SU-DHL-6 (cell line): ENCODE results near the gene STIL.

Source experiments
- EZH2phosphoT487 ChIP-seq: fragments of 200-600 bp; sonication (generic), shearing (Covaris generic); conservative IDR thresholded peaks from 2 replicates; pipeline ENCODE4 v1.6.1; 2018; ENCODE audit warnings: mild to moderate bottlenecking, antibody characterized with exemption, low read length, moderate library complexity, mixed read lengths
- TF ChIP-seq, protein P1 (sequence below): fragments of 200-600 bp; sonication (generic); IDR thresholded peaks from one replicate; pipeline ENCODE4 v1.5.1; 2017; ENCODE audit warnings: antibody characterized with exemption, mild to moderate bottlenecking, low read length, moderate library complexity; ENCODE audit not compliant: insufficient read depth, poor library complexity, severe bottlenecking

DNA sequence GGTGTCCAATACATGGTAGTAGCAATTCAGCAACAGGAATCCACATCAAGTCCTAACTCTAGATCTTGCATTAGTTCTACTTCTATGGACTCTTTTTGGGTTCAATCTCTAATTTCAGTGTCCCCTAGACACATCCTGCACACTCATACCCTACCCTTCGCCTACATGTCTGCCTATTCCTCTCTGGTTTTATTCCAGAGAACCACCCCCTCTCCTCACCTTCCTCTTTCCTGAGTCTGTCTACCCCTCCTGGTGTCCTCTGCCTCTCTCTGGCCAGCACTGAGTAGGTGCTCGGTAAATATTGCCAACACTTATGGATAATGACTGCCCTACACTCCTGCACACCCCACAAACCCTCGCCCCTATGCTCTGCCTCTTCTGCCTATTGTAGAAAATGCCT is 91.5 kb downstream of the STIL start:
- TF ChIP-seq EZH2phosphoT487: no peak
- TF ChIP-seq, protein P1, sequence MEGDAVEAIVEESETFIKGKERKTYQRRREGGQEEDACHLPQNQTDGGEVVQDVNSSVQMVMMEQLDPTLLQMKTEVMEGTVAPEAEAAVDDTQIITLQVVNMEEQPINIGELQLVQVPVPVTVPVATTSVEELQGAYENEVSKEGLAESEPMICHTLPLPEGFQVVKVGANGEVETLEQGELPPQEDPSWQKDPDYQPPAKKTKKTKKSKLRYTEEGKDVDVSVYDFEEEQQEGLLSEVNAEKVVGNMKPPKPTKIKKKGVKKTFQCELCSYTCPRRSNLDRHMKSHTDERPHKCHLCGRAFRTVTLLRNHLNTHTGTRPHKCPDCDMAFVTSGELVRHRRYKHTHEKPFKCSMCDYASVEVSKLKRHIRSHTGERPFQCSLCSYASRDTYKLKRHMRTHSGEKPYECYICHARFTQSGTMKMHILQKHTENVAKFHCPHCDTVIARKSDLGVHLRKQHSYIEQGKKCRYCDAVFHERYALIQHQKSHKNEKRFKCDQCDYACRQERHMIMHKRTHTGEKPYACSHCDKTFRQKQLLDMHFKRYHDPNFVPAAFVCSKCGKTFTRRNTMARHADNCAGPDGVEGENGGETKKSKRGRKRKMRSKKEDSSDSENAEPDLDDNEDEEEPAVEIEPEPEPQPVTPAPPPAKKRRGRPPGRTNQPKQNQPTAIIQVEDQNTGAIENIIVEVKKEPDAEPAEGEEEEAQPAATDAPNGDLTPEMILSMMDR: no peak
